Activated CD8-positive, alpha-beta memory T cell treated with anti-CD3 and anti-CD28 coated beads for 36 hours (primary cell): ENCODE results near the gene ADGRF4. TPM values are rescaled to one million over a fixed set of nuclear protein-coding genes. Genes with fewer than 3 reads are reported as not detected.

Experiments
- CTCF ChIA-PET: fragments of 350-600 bp; sonication (Branson Sonifier 250); formaldehyde crosslinking; loops from one replicate; lab custom pipeline; 2021; ENCODE audit warnings: antibody characterized with exemption; lab: Charles Lee
- POLR2A ChIA-PET: fragments of 350-600 bp; sonication (Branson Sonifier 250); formaldehyde crosslinking; loops from one replicate; lab custom pipeline; 2021; ENCODE audit warnings: antibody characterized with exemption; lab: Charles Lee
- total RNA-seq, 2 experiments: library from RNA; stranded (reverse); gene quantifications; one replicate each; pipeline ENCODE4 v1.2.3, GENCODE V29; 2021

The ADGRF4 gene
- total RNA-seq, 2 experiments from 2014 or later = not detected

DNA sequence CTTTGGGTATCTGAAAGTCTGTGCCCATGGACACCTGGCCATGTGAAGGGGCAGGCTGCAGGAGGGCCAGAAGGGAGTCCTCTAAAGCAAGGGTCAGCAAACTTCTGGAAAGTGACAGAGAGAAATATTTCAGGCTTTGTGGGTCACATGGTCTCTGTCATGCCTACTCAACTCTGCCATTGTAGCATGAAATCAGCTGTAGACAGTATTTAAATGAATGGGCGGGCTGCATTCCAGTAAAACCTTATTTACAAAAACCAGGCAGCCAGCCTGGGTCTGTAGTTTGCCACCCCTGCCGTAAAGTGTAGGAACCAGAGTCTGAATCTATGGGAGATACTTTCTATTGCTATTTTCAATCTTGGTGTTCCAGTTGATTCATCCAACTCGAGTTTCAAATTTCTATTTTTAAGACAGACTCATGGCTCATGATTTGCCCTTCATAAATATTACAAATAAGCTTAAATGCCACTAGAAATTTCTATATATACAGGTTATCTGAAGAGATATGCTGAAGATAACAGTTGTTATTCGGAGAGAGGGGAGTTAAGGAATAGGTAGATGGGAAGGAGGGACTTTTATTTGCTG lies 19.0 kb upstream of the ADGRF4 start:
- ChIA-PET POLR2A (no interaction called here), CTCF (no interaction called here)

DNA sequence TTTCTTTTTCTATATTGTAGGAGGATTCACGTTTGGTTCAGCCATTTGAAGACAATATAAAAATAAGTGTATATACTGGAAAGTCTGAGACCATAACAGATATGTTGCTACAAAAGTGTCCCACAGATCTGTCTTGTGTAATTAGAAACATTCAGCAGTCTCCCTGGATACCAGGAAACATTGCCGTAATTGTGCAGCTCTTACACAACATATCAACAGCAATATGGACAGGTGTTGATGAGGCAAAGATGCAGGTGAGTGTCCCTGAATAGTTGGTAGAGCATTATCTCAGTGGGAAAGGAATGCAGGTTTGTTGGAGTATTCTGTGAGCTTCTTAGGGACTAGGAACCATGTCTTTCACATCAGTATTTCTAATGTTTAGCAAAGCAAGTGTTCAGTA lies 18.3 kb upstream of the ADGRF4 start:
- POLR2A ChIA-PET = no interaction called here

DNA sequence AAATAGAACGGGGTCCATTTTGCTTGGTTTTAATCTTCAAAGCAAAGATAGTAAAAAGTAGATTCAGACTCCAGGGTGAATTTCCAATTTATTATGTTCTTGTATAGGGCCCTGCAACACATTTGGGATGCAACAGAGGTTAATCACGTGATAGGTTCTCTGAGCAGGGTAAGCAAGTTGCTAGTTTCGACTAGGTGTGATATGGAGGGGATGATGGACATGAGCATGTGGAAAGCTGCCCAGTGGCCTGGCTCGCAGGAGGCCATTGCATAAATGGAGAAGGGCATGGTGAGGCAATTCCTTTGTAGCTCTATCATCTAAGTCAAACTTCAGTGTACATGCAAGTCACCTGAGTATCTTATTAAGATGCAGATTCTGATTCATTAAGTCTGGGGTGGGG lies 17.7 kb upstream of the ADGRF4 start:
- ChIA-PET POLR2A (no interaction called here), CTCF (no interaction called here)

More for the DNA sequence above, 18.3 kb upstream of the ADGRF4 start:
- CTCF ChIA-PET = no interaction called here

DNA sequence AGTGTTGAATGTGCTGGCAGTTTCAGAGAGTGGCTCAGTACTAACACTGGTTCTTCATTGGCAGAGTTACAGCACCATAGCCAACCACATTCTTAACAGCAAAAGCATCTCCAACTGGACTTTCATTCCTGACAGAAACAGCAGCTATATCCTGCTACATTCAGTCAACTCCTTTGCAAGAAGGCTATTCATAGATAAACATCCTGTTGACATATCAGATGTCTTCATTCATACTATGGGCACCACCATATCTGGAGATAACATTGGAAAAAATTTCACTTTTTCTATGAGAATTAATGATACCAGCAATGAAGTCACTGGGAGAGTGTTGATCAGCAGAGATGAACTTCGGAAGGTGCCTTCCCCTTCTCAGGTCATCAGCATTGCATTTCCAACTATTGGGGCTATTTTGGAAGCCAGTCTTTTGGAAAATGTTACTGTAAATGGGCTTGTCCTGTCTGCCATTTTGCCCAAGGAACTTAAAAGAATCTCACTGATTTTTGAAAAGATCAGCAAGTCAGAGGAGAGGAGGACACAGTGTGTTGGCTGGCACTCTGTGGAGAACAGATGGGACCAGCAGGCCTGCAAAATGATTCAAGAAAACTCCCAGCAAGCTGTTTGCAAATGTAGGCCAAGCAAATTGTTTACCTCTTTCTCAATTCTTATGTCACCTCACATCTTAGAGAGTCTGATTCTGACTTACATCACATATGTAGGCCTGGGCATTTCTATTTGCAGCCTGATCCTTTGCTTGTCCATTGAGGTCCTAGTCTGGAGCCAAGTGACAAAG lies 17.0 kb upstream of the ADGRF4 start:
- CTCF ChIA-PET = no interaction called here
- POLR2A ChIA-PET = no interaction called here

DNA sequence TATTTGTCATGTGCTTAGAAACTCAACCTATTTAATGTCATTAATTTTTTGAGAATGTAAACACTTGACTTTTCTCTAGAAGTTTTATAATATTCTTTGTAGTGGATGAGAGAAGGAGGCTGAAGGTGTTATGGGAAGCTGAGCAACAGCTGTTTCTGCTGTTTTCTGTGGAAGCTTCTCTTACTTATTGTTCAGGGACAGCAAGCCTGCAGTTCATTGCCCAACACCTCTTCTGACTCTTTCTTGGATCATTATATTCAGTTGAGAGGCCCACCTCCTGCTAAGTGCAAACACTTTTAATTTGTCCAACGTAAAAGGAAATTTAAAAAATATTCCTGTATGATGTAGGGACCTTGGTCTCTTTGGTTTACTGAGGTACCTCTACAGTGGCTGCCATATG lies 12.0 kb upstream of the ADGRF4 start:
- ChIA-PET CTCF (no interaction called here), POLR2A (no interaction called here)

DNA sequence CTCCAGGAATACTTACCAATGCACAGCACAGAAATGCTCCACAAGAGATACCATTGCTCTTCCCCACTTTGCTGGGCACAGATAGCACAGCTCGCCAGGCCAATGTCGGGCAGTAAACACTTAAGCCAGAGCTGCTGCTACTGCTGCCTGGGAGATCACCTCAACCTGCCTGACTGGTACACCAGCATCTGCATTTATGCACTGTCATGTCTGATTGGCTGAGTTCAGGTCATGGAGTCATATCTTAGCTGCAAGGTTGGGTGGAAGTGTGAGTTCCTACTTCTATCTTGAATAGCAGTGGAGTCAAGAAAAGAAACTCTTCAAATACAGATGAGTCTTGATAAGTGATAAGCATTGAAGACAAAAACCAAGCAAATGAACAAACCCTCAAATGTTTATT lies 10.9 kb upstream of the ADGRF4 start:
- POLR2A ChIA-PET = no interaction called here
- CTCF ChIA-PET = no interaction called here

DNA sequence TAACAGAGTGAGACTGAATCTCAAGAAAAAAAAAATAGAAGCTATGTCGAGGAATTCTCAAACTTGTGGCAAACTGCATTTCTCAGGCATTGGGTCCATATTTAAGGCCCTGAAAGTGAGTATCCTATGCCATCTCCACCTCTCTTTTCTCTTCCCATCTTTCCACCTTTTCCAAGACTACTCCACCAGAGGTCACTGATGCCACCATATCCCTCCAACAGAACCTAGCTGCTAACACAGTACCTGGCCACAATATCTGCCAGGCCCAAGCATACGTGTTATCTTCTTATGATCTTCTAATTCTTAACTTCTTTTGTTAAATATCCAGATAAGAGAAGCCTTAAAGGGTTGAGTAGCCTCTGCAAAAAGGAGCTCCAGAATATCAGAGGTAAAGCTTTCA lies 8.2 kb upstream of the ADGRF4 start:
- POLR2A ChIA-PET = no interaction called here
- CTCF ChIA-PET = no interaction called here

DNA sequence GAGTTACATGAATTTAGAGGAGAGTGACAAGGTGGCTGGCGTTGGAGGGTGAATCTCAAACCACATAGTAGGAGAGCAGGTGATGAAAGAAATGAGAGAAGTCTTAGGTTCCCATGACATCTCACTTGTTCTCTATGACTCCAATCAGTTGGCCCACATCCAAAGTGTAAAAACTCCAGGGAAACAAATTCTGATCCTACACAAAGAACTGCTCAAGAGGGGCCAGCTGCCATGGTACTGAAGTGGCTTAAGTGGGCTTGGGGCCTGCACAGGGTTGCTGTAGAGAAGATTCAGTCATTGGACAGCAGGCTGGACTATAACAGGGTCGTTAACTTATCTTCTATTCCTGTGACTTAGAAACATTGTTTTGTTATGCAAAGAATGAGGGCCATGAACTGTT lies 7.6 kb upstream of the ADGRF4 start:
- CTCF ChIA-PET = no interaction called here
- POLR2A ChIA-PET = no interaction called here

DNA sequence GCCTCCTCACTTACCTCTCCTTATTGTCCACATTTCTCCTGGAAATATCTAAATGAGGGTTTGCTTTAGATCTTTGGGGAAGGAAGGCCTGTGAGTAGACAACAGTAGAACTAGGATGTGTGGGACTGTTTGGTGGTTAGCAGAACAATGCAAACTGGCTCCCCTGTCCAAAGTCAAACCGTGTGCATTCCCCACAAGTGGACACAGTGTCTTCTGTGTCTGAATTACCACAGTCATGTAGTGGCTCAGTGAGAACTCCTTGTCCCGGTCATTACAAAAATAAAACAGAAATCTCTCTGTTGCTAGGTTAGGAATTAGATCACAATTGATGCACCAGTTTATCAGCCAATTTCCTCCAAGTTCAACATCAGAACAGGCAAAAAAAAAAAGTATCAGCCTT lies 455 bp upstream of the ADGRF4 start:
- CTCF ChIA-PET = no interaction called here
- POLR2A ChIA-PET = no interaction called here

DNA sequence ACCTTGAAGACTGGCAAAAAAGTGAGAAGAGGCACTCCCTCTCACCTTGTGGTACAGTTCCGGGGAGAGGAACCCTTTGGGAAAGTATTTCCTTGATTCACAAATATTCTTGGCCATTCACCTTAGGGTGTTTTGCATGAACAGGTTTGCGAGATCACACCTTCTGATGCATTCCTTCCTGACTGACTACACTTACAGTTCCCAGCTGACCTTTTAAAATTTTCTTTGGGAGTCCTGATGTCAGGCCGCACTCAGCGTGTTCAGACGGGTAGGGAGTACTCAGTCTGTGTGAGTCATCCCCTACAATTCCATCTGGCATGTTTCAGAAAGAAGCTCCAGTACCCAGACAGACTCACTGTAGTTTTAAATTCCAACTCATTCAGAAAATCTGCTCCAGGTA lies 1.7 kb downstream of the ADGRF4 start:
- ChIA-PET CTCF (no interaction called here), POLR2A (no interaction called here)

DNA sequence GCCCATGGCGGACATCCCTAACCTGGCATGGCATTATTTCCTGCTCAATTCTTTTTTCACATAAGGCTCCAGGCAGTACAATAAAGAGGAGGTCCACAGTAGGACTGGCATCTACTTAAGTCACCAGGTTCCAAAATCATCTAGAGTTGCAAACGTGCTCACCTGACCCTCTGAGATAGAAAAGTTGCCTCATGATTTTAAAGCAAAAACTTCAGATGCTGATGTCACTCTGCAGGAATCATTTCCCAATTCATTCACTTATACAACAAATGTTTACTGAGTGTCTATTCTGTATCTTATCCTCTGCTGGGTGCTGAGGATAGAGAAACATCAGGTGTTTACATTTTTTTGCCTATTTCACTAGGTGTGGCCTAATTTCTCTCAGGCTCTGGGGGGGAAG lies 2.2 kb downstream of the ADGRF4 start:
- POLR2A ChIA-PET = no interaction called here
- CTCF ChIA-PET = no interaction called here

DNA sequence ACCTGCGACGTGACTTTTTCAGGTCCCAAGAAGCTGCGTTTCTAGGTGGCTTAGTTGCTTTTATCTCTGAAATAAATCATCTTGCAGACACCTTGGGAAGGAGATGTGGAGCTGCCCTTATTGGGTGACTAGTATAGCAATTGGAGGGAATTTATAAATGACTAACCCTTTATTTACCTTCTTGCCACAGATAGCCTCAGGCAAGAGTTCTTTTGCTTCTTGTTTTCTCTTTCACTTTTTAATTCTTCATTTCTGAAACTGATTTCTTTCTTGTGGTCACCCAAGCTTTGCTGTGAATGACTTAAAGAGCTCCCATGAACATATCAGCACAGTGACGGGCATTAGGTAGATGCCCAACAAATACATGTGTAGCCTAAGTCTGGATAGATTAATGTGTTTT lies 3.0 kb downstream of the ADGRF4 start:
- CTCF ChIA-PET = no interaction called here

DNA sequence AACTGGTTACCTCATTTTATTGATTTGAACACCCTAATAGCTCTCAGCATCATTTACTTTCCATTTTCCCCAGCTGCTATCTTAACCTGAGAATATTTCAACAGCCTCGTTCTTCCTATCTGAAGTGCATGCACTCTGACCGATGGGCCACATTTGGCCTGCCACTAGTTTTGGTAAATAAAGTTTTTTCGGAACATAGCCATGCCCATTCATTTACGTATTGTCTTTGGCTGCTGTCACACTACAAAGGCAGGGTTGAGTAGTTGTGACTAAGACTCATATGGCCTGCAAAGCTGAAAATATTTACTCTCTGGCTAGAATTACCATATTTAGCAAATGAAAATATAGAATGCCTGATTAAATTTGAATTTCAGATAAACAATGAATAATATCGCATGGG lies 10.8 kb downstream of the ADGRF4 start:
- POLR2A ChIA-PET = no interaction called here
- CTCF ChIA-PET = no interaction called here

More for the DNA sequence above, 3.0 kb downstream of the ADGRF4 start:
- POLR2A ChIA-PET = interaction anchor here (0.6 kb wide), 1 partner anchor 1464 kb away, joined by 6 read pairs; no protein-coding TSS in a partner anchor

DNA sequence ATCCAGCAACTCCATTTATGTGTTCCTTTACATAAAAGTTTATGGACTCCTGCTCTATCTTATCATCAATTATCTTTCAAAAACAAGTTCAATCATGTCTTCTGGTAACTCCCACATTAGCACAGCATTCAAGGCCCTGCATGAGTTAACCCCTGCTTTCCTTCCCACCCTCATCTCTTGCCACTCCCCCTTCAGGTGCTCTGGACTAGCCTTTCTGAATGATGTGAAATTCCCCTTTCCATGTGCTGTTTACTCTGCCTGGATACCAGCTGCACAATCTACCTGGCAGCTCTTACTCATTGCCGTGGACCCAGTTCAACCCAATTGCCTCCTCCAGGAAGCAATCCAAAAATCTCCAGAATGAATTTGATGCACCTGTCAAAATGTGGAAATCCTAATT lies 11.9 kb downstream of the ADGRF4 start:
- CTCF ChIA-PET = interaction anchor here (1.0 kb wide), 1 partner anchor 45 kb away, joined by 3 read pairs; no protein-coding TSS in a partner anchor

DNA sequence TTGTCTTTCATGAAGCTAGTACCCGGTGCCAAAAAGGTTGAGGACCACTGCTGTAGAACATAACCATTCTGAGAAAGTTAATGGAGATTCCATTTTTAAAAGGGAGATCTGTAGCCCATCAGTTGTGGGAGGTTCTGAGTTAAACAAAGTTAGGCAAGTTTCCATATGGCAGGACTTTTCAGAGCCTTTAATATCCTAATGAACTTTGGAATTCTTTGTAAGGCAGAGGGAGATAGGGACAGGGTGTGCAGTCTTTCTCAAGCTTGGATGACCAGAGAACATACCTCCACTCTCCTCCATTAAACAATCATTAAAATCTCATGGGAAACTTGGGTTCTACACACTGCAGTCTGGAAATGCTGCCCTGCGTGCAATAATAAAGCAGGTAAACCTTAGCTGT lies 14.8 kb downstream of the ADGRF4 start:
- CTCF ChIA-PET = no interaction called here

More for the DNA sequence above, 11.9 kb downstream of the ADGRF4 start:
- POLR2A ChIA-PET = no interaction called here

DNA sequence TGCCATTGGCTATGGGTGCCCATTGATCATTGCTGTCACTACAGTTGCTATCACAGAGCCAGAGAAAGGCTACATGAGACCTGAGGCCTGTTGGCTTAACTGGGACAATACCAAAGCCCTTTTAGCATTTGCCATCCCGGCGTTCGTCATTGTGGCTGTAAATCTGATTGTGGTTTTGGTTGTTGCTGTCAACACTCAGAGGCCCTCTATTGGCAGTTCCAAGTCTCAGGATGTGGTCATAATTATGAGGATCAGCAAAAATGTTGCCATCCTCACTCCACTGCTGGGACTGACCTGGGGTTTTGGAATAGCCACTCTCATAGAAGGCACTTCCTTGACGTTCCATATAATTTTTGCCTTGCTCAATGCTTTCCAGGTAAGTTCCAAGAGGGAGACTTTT lies 16.4 kb downstream of the ADGRF4 start:
- ChIA-PET CTCF (no interaction called here), POLR2A (no interaction called here)

More for the DNA sequence above, 14.8 kb downstream of the ADGRF4 start:
- POLR2A ChIA-PET = no interaction called here

DNA sequence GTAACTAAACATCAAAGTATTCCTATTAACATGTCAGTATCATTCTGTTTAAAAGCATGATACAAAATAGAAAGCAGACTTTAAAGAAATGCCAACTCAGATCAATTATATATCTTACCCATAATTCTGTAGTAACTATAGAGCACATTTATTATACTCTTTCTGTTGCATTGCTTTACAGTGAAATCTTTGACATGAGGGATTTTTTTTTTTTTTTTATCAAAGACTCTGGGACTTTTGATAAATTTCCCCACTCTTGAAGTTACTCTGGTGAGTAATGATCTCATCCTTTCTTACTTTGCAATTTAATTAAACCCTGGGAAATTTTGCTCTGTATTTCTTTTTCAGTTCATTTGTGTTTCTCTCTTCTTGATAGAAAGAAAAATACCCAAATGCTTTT lies 17.4 kb downstream of the ADGRF4 start:
- POLR2A ChIA-PET = no interaction called here
- CTCF ChIA-PET = no interaction called here

DNA sequence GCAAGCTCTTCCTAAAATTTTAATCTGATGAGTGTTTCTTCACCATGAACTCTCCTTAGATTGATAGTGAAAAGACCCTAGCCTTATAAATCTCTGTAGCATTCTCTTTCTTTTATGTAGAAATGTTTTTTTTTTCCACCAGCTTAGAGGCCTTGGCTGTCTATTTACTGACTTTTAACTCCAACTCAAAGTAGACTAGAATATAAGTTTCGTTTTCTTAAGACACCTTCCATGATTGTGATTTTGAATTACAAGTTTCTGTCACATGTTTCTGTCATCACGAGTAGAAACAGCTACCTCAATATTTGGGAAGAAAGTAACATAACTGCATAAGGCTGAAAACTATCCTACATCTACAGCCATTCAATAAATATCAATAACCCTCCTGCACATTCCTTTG lies 17.8 kb downstream of the ADGRF4 start:
- ChIA-PET CTCF (no interaction called here), POLR2A (no interaction called here)

DNA sequence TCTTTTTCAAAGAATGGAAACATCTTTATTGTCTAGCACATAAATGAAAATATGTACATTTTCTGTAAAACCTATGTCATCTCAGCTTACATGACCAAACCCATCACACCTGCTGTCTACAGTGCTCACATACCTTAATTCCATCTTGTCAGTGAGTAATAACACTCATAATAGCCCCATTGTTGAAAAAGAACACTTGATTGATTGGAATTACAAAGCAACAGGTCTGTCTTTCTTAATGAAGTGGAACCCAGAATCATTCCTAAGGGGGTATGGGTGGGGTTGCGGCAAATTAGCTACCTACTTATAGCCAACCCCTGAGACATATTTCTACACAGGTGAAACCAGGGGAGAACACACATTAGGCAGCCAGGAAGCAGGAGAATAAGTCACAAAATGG lies 20.2 kb downstream of the ADGRF4 start:
- POLR2A ChIA-PET = no interaction called here
- CTCF ChIA-PET = no interaction called here

DNA sequence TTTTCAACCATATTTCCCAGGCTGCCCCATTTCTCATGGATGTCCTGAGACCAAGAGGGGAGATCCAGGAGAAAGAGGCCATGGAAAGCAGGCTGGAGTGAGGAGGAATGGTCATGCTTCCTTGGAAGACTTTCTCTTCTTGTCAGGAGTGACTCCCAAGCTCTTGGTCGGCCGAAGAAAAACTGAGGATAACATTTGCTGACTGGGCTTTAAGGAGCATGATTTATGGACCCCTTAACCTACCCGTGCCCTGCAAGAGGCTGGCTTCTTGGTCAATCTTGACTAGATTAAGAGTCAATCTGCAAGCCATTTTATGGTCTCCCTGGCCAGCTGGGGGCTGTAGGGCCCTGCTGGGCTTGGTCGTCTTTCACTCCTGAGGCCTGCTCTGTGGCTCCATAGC lies 22.8 kb downstream of the ADGRF4 start:
- ChIA-PET POLR2A (no interaction called here), CTCF (no interaction called here)

DNA sequence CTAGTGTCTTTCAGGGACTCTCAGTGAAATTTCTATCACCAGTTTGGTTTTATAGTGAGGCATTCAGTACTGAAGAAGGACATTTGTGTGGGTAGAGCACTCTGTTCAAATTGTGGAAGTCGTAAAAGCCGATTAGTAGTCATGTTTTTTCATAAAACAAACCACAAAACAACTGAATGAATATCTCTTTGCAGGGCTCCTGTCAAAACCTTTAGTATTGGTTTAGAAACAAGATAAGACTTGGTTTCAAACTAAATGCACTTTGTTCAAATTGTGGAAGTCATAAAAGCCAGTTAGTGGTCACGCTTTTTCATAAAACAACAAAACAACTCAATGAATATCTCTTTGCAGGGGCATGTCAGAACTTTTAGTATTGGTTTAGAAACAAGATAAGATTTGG lies 23.8 kb downstream of the ADGRF4 start:
- CTCF ChIA-PET = no interaction called here
- POLR2A ChIA-PET = no interaction called here
